Measurements from ENCODE around the gene HNRNPA1. TPM values are rescaled to one million over a fixed set of nuclear protein-coding genes. Genes with fewer than 3 reads are reported as not detected.
"Not testable (repeated sequence)": the region's sequence is repeated elsewhere in the genome, so short reads cannot be mapped to it uniquely, and the experiment has no call there.

HNRNPA1 gene
- total RNA-seq, 1 donor from 2014 or later, result 423 TPM

DNA sequence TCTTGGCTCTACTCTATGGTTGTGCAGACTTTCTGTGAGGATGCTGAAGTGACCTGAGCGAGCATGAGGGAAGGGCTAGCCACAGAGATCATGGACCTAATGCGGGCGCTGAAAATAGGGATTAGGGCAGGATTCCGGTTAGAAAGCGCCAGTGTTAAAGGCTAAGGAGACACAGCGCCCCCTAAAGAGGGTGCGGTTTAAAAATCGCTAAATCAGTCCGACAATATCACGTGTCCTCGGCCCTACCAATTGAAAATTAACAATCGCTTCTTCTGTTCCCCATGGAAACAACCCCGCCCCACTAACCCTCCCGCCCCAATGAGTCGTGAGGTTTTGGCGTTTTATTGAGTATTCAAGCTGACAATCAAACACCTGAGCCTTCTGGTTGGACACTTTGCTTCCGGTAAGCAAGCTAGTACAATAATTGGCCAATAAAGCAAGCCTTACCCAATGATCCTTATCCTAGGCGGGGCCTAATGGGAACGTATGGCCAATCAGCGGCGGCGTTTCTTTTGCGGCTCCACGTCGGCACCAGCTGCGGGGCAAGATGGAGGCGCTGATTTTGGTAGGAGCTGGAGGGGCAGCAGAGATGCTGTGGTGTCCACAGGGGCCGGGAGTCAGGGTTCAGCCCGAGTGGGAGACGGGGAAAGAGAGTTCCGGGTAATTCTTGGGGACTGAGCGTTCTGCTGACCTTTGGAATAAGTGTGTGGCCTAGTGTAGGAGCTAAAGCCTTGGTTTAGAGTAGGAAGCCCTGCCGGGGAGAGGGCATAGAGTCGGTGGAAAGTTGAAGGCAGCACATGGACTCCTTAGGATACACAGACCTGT lies 44.3 kb downstream of the HNRNPA1 start, which contains the start of gene COPZ1:
Gene COPZ1 (plus strand): TSS at position 515 of the 825 bp plus-strand sequence. CDS start 33 bp downstream, at position 548.
- H3K9me3 ChIP-seq (replicated peaks), result no peaks in the 10 kb centered on the region
- peaks cover 49% of the 10 kb centered on the region for H3K4me1 ChIP-seq
- DNase-seq, result peak; percentile 92
- H3K4me3 ChIP-seq, result peak within 1 kb of the TSS; percentile 98
- no peaks in the 10 kb centered on the region for H3K36me3 ChIP-seq
- H3K27ac ChIP-seq (replicated peaks), result peak within 1 kb of the TSS; percentile 93
- no peaks in the 10 kb centered on the region for H3K27me3 ChIP-seq (ENCODE audit: low read depth)
- TF ChIP-seq, protein P1, sequence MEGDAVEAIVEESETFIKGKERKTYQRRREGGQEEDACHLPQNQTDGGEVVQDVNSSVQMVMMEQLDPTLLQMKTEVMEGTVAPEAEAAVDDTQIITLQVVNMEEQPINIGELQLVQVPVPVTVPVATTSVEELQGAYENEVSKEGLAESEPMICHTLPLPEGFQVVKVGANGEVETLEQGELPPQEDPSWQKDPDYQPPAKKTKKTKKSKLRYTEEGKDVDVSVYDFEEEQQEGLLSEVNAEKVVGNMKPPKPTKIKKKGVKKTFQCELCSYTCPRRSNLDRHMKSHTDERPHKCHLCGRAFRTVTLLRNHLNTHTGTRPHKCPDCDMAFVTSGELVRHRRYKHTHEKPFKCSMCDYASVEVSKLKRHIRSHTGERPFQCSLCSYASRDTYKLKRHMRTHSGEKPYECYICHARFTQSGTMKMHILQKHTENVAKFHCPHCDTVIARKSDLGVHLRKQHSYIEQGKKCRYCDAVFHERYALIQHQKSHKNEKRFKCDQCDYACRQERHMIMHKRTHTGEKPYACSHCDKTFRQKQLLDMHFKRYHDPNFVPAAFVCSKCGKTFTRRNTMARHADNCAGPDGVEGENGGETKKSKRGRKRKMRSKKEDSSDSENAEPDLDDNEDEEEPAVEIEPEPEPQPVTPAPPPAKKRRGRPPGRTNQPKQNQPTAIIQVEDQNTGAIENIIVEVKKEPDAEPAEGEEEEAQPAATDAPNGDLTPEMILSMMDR (IDR thresholded peaks at IDR 0.05; ENCODE audit: borderline replicate concordance), result peak; percentile 76
- intact Hi-C loops (cut with micrococcal nuclease), result no loop called here

DNA sequence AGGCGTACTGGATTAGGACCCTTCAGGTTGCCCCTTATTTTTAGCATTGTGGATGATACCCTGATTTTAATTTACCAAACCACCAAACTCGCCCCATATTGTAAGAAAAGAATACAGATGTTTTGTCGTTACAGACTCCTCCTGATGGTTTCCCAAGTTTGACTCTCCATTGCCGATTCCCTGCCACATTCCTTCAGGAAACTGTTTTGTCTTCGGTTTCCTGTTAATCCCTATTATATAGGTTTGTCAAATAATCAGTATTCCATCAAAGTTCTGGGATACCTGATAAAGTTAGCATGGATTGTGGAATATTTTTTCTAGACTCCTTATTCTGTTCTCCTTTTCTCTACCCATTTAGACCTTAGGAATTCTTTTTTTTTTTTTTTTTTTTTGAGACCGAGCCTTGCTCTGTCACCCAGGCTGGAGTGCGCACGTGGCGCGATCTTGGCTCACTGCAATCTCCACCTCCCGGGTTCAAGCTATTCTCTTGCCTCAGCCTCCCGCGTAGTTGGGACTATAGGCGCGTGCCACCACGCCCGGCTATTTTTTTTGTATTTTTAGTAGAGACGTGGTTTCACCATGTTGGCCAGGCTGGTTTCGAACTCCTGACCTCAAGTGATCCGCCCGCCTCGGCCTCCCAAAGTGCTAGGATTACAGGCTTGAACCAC lies 45.0 kb downstream of the HNRNPA1 start:
- H3K27me3 ChIP-seq (ENCODE audit: low read depth); intact Hi-C loops (cut with micrococcal nuclease); DNase-seq; H3K9me3 ChIP-seq (replicated peaks); H3K36me3 ChIP-seq: not testable (repeated sequence)
- Histone ChIP-seq H3K27ac (replicated peaks) (peak overlapping the region; percentile 93), H3K4me1 (peaks cover 56% of the 10 kb centered on the region), H3K4me3 (peak overlapping the region; percentile 98)

DNA sequence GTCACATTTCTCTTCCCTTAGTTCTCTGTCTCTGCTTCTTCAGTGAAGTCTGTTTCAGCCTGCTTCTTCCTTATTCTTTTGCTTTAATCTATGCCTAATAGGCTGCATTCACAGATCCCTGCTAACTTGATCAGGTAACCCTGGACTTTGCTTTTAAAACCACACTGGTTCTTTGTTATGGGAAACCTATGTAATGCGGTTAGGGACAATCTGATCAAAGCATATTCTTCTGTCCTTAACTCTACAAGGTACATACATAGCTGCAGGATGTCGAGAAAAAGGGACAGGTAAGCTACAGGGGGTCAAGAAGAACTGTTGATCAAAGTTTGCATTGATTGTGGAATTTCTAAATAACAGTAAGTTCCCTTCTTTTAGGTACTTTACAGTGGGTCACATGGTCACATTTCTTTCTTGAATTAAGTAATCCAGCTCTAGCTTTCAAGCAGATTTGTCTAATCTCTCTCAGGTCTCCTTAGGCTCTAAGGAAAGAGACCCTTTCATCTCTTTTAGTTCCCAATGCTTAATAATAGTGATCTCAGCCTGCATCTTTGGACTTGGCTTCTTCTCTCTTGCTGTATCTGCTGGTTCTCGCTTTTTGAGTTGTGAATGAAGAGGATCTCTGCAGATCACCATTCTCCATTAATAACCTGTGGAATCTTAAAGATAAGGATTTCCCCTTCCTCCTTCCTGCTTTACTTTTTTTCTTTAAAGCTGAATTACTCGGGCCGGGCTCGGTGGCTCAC lies 48.2 kb downstream of the HNRNPA1 start:
- TF ChIP-seq, protein P1 (IDR thresholded peaks at IDR 0.05; ENCODE audit: borderline replicate concordance), result no peak
- no peaks in the 10 kb centered on the region for H3K27me3 ChIP-seq (ENCODE audit: low read depth)
- no peaks in the 10 kb centered on the region for H3K36me3 ChIP-seq
- H3K4me3 ChIP-seq, result no peak overlapping the region
- no peak overlapping the region for H3K27ac ChIP-seq (replicated peaks)
- no peaks in the 10 kb centered on the region for H3K9me3 ChIP-seq (replicated peaks)
- intact Hi-C loops (cut with micrococcal nuclease), result no loop called here
- no peak for DNase-seq
- H3K4me1 ChIP-seq, result peaks cover 77% of the 10 kb centered on the region

DNA sequence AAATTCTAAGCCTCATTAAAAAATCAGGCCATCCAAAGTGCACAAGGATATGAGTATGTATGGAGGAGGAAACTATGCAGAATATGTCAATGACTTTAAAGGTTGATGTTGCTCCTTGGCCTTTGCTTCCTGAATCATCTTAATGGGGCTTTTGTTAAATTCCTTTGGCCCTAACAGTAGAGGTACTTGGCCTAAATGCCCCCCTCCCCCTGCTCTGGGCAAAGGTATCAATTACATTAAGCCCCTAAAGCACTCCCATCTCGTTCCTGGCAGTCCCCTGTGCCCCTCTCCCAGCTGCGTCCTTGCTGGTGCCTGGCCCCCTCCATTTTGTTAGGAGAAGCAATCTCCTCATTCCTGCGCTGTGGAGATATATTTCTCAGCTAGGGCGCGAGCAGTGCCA lies 49.2 kb downstream of the HNRNPA1 start:
- TF ChIP-seq, protein P1 (IDR thresholded peaks at IDR 0.05; ENCODE audit: borderline replicate concordance), result no peak
- no peaks in the 10 kb centered on the region for H3K9me3 ChIP-seq (replicated peaks)
- H3K4me3 ChIP-seq, result no peak overlapping the region
- DNase-seq, result no peak
- H3K27me3 ChIP-seq (ENCODE audit: low read depth), result no peaks in the 10 kb centered on the region
- H3K4me1 ChIP-seq, result peaks cover 84% of the 10 kb centered on the region
- intact Hi-C loops (cut with micrococcal nuclease), result no loop called here
- H3K36me3 ChIP-seq, result no peaks in the 10 kb centered on the region
- no peak overlapping the region for H3K27ac ChIP-seq (replicated peaks)

DNA sequence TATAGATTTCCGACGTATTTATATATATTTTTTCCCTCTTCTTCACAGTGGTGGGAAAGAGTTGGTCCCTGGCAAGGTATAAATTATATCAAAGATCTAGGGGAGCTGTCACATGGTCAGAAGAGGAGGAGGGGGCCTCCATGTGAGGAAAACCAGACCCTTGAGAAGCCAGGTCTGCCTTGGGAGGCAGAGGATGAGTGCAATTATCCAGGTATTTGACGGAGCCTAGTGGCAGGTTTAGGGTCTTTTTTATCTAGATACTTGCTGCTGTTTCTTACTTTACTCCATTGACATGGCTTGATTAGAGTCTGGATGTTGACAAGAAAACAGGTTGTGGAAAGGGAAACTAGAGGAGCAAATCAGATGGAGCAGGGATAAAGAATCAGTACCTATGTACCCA lies 49.9 kb downstream of the HNRNPA1 start:
- TF ChIP-seq, protein P1 (IDR thresholded peaks at IDR 0.05; ENCODE audit: borderline replicate concordance), result no peak
- intact Hi-C loops (cut with micrococcal nuclease), result no loop called here
- no peaks in the 10 kb centered on the region for H3K27me3 ChIP-seq (ENCODE audit: low read depth)
- H3K4me1 ChIP-seq, result peaks cover 84% of the 10 kb centered on the region
- H3K4me3 ChIP-seq, result no peak overlapping the region
- DNase-seq, result no peak
- no peaks in the 10 kb centered on the region for H3K9me3 ChIP-seq (replicated peaks)
- H3K36me3 ChIP-seq, result no peaks in the 10 kb centered on the region
- no peak overlapping the region for H3K27ac ChIP-seq (replicated peaks)
